ENCODE data around the gene IGFBP5.

DNA sequence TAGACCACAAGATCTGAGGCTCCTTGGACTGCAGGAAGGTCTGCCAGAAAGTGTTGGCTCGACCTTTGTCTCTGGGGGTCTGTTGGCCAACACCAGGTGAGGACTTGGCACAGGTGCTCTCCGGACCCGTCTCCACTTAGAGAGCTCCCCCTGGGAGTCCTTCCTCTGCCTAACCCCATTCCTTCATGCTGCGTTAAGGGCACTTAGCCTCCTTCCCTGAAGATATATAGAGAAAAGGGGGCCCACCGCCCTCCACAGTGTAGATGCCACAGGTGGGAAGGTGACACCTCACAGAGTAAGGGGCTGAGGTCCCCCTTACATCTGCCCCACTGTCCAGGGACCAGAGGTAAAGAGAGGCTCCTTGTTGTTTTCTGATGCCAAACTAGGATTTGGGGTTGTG lies 8.2 kb downstream of the IGFBP5 start:
- TF ChIP-seq CTCF (IDR thresholded peaks at IDR 0.05) (no peak), POLR2A (IDR thresholded peaks at IDR 0.05) (no peak)

Data from stomach (tissue), 4 donors.